HG02943 (cell line): ENCODE data around the gene NXT2.
"Not testable (repeated sequence)": the region's sequence is repeated elsewhere in the genome, so short reads cannot be mapped to it uniquely, and the experiment has no call there.

Source experiments
- ATAC-seq: cut with Tn5 transposase; IDR thresholded peaks from one replicate; pipeline ENCODE4 v1.9.1; 2021; ENCODE audit warnings: mild to moderate bottlenecking, low read depth, moderate library complexity; ENCODE audit not compliant: unreplicated experiment

The NXT2 gene

DNA sequence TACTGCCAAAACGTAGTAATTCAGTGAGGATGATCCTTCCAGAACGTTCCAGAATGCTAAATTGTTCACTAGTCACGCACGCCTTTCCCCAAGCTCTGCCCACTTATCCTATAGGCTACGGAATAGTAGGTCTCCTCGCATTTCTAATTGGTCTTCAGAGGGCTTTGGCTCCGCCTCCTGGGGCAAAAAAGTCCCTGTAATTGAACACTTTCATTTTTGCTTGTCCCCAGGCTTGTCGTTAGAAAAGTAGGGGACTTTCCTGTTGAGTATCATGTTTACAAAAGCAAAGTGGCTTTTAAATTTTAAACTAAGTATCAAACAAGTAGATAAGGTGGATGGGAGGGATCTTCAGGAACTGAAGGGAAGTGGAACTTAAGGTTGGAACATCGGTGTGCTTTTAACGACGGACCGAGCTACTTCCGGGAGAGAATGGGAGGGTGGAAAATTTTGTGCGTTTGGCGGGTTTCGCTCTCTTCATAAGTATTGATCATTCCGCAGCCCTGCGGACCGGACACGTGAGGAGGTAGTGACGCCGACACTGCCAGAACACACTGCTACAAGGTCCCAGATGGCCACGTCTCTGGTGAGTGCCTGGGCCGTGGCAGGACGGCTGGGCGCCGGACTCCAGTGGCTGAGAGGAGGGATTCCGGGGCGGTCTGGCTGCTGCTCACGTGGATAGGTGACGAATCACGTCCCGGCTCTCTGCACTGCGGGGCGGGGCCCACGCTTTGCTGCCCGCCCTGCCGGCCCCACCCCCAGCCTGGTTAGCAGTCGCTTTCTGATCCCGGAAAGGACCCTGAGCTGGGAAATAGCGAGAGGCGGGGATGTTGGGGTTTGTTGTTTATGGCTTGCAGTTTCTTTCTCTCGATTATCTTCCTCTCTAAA, at the start of gene NXT2:
TSS of gene NXT2 (plus strand) at position 406 of the 885 bp plus-strand sequence. CDS start at position 569, 163 bp downstream.
- ATAC-seq: peak; percentile 96

DNA sequence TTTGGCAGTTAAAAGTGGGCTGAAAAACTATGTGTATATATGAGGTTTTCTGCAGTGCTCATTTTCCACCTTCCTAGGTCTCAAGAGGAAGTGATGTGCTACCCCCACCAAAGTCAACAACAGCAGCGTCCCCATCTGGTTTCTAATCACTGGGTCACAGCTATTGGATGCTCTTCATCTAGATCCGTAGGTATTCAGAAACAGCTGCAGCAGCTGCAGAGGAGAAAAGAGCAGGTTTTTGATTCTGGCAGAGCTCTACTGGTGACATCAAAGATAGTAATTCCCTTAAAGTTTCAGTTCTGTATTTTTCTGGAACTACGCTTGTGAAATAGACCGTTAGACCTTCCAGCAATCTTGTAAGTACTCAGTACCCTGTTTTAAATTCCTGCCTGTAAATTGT, 49.0 kb upstream of the NXT2 start:
- no peak for ATAC-seq

DNA sequence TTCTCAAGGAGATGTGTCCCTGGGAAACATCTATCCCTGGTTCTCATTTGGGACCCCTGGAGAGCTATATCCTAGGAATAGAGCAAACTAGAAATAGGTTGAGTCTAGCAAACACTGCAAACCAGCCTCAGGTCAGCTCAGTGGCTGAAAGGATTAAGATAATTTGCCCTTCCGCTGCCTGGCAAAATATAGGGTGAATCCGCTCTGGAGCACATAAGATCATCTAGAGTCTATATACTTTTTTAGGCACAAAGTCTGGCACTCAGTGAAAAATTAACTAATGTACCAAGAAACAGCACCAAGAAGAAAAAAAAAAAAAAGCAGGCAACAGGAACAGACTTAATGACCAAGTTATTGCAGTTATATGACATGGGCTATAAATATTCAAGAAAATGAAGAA, 47.5 kb upstream of the NXT2 start:
- no peak for ATAC-seq

DNA sequence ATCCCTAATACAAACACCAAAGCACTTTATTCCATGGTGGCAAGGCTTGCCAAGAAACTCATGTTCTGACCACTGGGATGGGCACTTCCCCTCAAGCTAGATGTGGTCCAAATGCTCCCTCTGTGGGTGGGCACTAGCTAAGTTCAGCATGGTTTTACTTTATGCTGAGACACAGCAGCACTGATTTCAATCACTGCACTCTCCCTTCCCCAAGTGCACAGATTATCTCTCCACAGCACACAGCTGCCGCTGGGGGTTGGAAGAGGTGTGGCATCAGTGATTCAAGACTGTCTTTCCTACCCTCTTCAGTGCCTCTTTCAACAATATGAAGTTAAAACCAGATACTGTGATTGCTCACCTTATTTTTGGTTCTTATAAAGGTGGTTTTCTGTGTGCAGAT, 38.2 kb upstream of the NXT2 start:
- ATAC-seq: no peak

DNA sequence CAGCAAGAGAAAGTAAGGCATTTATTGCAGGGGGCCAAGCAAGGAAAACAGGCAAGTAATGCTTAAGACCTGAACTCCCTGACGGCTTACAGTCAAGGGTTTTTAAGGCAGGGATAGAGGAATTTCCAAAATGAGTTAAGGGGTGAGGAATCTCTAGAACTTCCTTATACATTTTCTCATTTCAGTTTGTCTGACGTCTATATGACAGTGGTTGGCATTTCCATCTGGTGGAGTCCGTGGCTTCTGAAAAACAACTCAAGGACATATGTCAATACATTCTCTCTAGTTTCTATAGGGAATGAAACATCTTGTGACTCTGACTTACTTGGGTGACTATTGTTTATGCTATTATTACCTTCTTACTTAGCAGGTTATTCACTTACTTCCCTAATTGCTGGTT, 35.5 kb upstream of the NXT2 start:
- ATAC-seq: no peak

DNA sequence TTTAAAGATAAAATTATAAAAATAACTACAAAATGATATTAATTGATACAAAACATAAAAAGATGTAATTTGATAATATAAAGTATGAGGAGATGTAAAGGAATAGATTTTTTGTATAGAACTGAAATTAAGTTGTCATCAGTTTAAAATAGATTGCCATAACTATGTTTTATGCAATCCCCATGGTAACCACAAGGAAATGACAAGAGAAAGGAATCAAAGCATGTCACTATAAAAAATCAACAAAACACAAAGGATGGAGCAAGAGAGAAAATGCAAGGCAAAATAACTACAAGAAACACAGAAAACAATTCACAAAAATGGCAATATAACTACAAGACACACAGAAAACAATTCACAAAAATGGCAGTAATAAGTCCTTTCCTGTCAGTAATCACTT, 27.7 kb upstream of the NXT2 start:
- no peak for ATAC-seq

DNA sequence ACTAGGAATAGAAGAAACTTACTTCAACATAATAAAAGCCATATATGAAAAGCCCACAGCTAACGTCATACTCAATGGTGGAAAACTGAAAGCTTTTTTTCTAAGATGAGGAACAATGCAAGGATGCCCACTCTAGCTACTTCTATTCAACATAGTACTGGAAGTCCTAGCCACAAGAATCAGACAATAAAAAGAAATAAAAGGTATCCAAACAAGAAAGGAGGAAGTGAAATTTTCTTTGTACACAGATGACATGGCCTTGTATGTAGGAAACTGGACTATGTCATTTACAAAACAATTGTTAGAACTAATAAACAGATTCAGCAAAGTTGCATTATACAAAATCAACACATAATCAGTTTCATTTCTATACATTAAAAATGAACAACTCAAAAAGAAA, 25.5 kb upstream of the NXT2 start:
- no peak for ATAC-seq

DNA sequence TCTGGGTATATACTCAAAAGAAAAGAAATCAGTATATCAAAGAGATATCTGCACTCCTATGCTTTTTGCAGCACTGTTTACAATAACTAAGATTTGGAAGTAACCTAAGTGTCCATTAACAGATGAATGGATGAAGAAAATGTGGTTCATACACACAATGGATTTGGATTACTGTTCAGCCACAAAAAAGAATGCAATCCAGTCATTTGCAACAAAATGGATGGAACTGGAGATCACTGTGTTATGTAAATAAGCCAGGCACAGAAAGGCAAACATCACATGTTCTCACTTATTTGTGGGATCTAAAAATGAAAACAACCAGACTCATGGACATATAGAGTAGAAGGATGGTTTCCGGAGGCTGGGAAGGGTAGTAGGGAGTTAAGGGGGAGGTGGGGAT, 17.6 kb upstream of the NXT2 start:
- no peak for ATAC-seq

DNA sequence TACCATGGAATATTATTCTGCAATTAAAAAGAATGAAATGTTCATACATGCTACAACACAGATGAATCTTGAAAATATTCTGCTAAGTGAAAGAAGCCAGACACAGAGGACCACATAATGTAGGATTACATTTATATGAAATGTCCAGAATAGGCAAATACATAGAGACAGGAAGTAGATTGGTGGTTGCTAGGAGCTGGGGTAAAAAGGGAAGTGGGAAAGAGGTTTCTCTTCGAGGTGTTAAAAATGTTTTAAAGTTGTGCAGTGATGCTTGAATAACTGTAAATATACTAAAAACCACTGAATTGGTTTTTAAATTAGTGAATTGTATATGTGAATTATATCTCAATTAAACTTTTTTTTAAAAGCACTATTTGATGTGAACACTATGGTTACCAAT, 3.6 kb upstream of the NXT2 start:
- no peak for ATAC-seq

DNA sequence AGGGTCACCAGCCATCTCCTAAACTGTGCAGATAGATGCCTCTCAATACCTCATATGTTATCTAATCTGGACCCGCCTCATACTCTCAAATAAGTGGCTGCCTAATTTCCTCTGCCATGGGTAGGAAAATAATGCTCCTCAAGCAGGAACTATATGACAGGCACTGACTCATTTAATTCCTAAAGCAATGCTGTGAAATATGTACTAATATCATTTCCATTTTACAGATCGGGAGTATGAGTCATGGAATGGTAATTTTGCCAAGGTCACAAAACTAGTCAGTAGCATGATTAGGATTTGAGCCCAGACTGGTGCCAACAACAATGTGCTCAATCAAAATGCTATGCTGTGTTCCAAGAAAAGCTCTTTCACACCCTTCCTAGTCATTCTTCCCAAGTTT, 3.0 kb upstream of the NXT2 start:
- no peak for ATAC-seq

DNA sequence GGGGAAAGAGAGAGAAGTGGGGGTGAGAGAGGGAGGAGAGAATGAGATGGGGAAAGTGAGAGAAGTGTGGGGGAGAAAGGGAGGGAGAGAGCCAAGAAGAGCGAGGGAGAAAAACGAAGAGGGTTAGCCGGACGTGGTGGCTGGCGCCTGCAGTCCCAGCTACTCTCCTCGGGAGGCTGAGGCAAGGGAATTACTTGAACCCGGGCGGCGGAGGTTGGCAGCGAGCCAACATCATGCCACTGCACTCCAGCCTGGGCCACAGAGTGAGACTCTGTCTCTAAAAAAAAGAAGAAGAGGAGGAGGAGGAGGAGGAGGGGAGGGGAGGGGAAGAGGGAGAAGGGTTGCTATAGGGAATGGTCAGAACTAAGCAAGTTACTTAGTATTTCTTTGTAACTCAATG, 1.7 kb upstream of the NXT2 start:
- ATAC-seq: no peak

DNA sequence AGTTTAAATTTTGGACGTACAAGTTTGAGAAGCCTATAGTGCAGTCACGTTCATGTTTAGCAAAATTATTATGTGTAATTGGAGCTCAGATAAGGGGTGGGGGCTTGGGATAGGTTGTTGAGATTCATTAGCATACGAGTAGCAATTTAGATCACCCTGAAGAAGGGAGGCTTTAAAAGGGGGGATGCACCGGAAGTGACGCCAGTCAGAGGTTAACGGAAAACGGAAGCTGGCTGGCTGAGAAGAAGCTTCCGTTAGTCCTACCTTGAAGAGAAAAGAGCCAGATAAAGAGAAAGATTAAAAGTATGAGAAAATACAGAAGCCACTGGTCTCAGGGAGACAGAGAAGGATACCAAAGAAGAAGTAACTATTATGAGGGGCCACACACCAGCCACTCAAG, 1.1 kb upstream of the NXT2 start:
- no peak for ATAC-seq

DNA sequence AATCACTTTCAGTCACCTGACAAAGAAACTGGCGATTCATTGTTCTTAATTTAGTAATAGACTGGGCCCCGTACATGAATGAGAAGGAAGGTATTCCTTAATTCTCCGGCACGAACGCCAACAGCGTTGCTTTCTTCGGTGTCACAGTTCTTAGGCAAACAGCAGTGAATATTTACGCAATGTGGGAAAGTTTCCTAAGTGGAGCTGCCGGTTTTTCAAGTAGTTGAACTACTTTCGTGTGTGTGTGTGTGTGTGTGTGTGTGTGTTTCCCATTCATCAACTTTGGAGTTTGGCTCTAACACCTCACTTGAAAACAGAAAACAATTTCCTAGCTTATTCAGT, 651 bp downstream of the NXT2 start:
- ATAC-seq: no peak

DNA sequence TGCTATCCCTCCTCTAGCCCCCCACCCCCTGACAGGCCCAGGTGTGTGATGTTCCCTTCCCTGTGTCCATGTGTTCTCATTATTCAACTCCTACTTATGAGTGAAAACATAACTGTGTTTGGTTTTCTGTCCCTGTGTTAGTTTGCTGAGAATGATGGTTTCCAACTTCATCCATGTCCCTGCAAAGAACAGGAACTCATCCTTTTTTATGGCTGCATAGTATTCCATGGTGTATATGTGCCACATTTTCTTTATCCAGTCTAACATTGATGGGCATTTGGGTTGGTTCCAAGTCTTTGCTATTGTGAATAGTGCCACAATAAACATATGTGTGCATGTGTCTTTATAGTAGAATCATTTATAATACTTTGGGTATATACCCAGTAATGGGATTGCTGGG, 2.4 kb downstream of the NXT2 start:
- ATAC-seq: not testable (repeated sequence)

DNA sequence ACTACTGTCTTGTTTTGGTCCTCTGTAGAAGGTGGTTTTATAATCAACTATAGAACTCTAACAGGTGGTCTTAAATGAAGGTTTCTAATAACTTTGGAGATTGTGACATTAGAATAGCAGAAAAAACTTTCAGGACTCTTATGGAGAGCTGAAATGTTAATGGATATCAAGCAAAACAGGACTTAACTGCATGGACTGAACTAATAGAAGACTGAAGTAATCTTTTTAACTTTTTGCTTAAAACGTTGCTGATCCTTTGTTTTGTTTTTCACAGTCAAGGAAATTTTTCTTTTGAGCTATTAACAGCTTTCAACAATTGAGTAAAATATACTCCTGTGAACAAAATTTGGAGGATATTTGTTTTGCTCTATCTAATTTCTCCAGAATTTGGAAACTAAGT, 17.2 kb downstream of the NXT2 start:
- no peak for ATAC-seq

DNA sequence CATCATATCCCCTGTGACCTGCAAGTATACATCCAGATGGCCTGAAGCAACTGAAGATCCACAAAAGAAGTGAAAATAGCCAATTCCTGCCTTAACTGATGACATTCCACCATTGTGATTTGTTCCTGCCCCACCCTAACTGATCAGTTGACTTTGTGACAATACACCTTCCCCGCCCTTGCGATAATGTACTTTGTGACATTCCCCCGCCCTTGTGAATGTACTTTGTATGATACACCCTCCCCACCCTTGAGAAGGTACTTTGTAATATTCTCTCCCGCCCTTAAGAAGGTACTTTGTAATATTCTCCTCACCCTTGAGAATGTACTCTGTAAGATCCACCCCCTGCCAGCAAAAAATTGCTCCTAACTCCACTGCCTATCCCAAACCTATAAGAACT, 39.4 kb downstream of the NXT2 start:
- not testable (repeated sequence) for ATAC-seq

DNA sequence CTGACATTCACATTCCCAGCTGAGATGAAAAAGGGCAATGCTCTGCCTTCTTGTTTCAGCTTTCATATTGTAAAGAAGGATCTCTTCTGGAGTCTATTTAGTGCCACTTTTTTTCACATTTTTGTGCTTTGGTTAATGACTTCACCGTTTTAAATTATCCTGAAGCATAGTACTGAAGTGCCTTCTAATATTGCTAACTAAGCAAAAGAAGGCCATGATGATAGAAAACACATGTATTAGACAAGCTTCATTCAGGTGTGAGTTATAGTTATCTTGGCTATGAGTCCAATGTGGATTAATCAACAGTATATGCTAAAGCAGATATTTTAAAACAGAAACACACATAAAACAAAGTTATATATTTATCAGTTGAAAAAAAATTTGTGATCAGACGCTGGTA, 40.4 kb downstream of the NXT2 start:
- ATAC-seq: no peak

DNA sequence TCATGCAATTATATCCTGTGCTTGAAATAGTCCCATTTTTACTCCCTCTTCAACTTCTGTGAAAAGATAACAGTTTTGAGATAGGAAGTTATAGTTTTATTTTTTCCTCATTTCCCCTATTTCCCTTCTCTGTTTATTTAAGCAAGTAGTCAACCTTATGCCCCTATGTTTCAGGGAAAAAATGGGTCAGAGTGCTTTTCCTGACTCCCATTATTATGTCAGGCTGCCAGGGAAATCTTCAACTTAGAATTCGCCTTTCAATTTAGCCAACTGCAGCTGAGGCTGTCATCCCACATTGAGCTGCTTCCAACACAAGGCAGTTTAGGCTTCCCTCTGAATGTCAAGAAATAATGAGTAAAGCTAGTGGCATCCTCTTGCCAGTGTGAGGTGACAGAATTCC, 42.3 kb downstream of the NXT2 start:
- ATAC-seq: no peak

DNA sequence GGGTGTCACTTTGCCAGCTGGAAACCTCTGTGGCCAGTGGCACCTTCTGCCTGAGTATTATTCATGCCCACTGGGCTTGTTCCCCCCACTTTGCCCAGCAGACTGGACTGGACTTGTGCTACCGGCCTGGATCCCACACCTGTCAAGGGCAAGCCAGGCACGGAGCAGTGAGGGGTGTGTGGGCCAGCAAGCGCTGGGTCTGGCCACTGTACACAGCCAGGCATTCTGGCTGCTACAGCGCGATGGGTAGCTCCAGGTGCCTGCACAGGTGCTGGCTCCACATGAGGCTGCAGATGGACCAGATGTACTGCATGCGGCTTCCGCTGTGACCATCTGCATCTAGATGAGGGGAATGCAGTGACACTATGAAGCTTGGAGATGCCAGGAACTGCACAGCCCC, 48.8 kb downstream of the NXT2 start:
- no peak for ATAC-seq

DNA sequence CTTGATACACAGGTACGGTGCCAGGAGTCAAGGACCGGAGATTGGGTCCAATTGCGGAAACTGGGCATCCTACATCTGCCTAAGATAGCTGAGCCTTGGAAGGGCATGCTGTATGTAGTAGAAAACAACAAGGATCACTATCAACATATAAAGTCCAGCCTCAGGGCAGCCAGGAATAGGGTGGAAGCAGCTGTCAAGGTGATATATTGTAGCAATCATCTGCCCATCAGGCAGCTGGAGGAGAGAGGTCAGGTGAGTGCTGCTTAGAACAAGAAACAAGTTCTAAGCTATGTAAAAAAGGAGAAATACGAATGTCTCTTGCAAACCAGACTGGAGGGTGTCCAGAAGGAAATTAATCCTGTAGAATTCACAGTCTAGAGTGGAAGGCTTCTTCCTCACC, 53.5 kb downstream of the NXT2 start:
- ATAC-seq: no peak
